Uterus (tissue), 4 donors: ENCODE measurements around the gene OR6J1. TPM values are rescaled to one million over a fixed set of nuclear protein-coding genes. Genes with fewer than 3 reads are reported as not detected.
"Not testable (repeated sequence)": the region's sequence is repeated elsewhere in the genome, so short reads cannot be mapped to it uniquely, and the experiment has no call there.

Source experiments
- DNase-seq, 2 donors: peaks; one replicate each; pipeline ENCODE4 v3.0.0-alpha.2; 2019 to 2020
- H3K27ac ChIP-seq, 2 donors: fragments of 200-600 bp; sonication (generic); 1 replicate in 1 of 2; 2 replicates in 1 of 2; pipeline ENCODE4 v1.5.1; 2016 to 2018
- H3K27me3 ChIP-seq, 2 donors: fragments of 200-600 bp; sonication (generic); one replicate each; pipeline ENCODE4 v1.5.1; 2018 to 2019; ENCODE audit warnings: control low read depth in 1 of 2
- H3K36me3 ChIP-seq, 2 donors: fragments of 200-600 bp; sonication (generic); one replicate each; pipeline ENCODE4 v1.5.1; 2019; ENCODE audit warnings: control low read depth in 1 of 2
- H3K4me1 ChIP-seq, 2 donors: fragments of 200-600 bp; sonication (generic); one replicate each; pipeline ENCODE4 v1.5.1; 2018 to 2019; ENCODE audit warnings: control low read depth in 1 of 2
- H3K4me3 ChIP-seq, 2 donors: fragments of 200-600 bp; sonication (generic); 1 replicate in 1 of 2; 2 replicates in 1 of 2; pipeline ENCODE4 v1.5.1; 2018 to 2019; ENCODE audit warnings: mild to moderate bottlenecking in 1 of 2
- H3K9me3 ChIP-seq, 2 donors: fragments of 200-600 bp; sonication (generic); one replicate each; pipeline ENCODE4 v1.5.1; 2019; ENCODE audit warnings: control low read depth in 1 of 2
- CTCF ChIP-seq, 4 experiments: fragments of 200-600 bp in 2 of 4; fragments of 450-650 bp in 2 of 4; sonication (generic) in 2 of 4; IDR thresholded peaks; one replicate each; pipeline ENCODE4 v1.5.1; 2016 to 2019; ENCODE audit warnings: antibody characterized with exemption in 4 of 4, mild to moderate bottlenecking in 2 of 4, moderate library complexity in 1 of 4
- POLR2A ChIP-seq, 2 donors: fragments of 450-650 bp; IDR thresholded peaks; one replicate each; pipeline ENCODE4 v1.6.1; 2016; ENCODE audit warnings: antibody characterized with exemption in 2 of 2, mild to moderate bottlenecking in 1 of 2, moderate library complexity in 1 of 2
- intact Hi-C: fragments of 100-400 bp; cut with DNase I; formaldehyde crosslinking; loops from one replicate; pipeline ENCODE4 v1.15.1; 2023; ENCODE audit warnings: low total_unique reads
- total RNA-seq, 4 donors: library from RNA; depleted of rRNA in 3 of 4; stranded (reverse); fragments of >200 nt in 3 of 4; gene quantifications; one replicate each; pipeline versions ENCODE4 v1.1.0 to v1.2.4, GENCODE V29; 2014 to 2023
- donor health status: DM: yes; HTN: yes; CAD: no.

OR6J1 gene
- total RNA-seq, 4 donors from 2014 or later: 0.14 TPM; not detected in 3

- intact Hi-C loops: no loop called here
- Histone ChIP-seq H3K4me1 (no peaks in the 10 kb centered on the region), H3K4me3 (no peak overlapping the region), H3K27me3 (no peaks in the 10 kb centered on the region), H3K27ac (no peak overlapping the region), H3K9me3 (no peaks in the 10 kb centered on the region), H3K36me3 (no peaks in the 10 kb centered on the region)
- DNase-seq: no peak
- no peak for TF ChIP-seq CTCF (IDR thresholded peaks at IDR 0.05)
- no peak for TF ChIP-seq POLR2A (IDR thresholded peaks at IDR 0.05)
Observed at GRCh38 chr14:22685467-22685866, 41.3 kb upstream of the OR6J1 start.

GRCh38 chr14:22683428-22683827, 39.3 kb upstream of the OR6J1 start:
- H3K4me1 ChIP-seq, H3K27ac ChIP-seq, intact Hi-C loops, H3K9me3 ChIP-seq, H3K4me3 ChIP-seq, H3K27me3 ChIP-seq, H3K36me3 ChIP-seq, DNase-seq: not testable (repeated sequence)

GRCh38 chr14:22678221-22678620, 34.1 kb upstream of the OR6J1 start:
- Histone ChIP-seq H3K4me1 (no peaks in the 10 kb centered on the region), H3K36me3 (no peaks in the 10 kb centered on the region), H3K27ac (no peak overlapping the region), H3K4me3 (no peak overlapping the region), H3K27me3 (no peaks in the 10 kb centered on the region), H3K9me3 (no peaks in the 10 kb centered on the region)
- intact Hi-C loops: no loop called here
- TF ChIP-seq CTCF (IDR thresholded peaks at IDR 0.05) (no peak), POLR2A (IDR thresholded peaks at IDR 0.05) (no peak)
- no peak for DNase-seq

- H3K4me3 ChIP-seq, H3K4me1 ChIP-seq, H3K36me3 ChIP-seq, DNase-seq, H3K27ac ChIP-seq, H3K27me3 ChIP-seq, H3K9me3 ChIP-seq, intact Hi-C loops: not testable (repeated sequence)
Observed at GRCh38 chr14:22677551-22677950, 33.4 kb upstream of the OR6J1 start.

- Histone ChIP-seq H3K9me3 (no peaks in the 10 kb centered on the region), H3K27ac (no peak overlapping the region), H3K27me3 (no peaks in the 10 kb centered on the region), H3K4me3 (no peak overlapping the region), H3K36me3 (no peaks in the 10 kb centered on the region), H3K4me1 (no peaks in the 10 kb centered on the region)
- TF ChIP-seq CTCF (IDR thresholded peaks at IDR 0.05) (no peak), POLR2A (IDR thresholded peaks at IDR 0.05) (no peak)
- intact Hi-C loops: no loop called here
- no peak for DNase-seq
Observed at GRCh38 chr14:22671622-22672021, 27.5 kb upstream of the OR6J1 start.

GRCh38 chr14:22668863-22669262, 24.7 kb upstream of the OR6J1 start:
- H3K4me3 ChIP-seq: no peak overlapping the region
- H3K9me3 ChIP-seq: no peaks in the 10 kb centered on the region
- no peaks in the 10 kb centered on the region for H3K36me3 ChIP-seq
- intact Hi-C loops: no loop called here
- H3K27me3 ChIP-seq: no peaks in the 10 kb centered on the region
- DNase-seq: no peak
- TF ChIP-seq CTCF (IDR thresholded peaks at IDR 0.05) (no peak), POLR2A (IDR thresholded peaks at IDR 0.05) (no peak)
- no peak overlapping the region for H3K27ac ChIP-seq
- no peaks in the 10 kb centered on the region for H3K4me1 ChIP-seq
